ENCODE data around the gene JMJD6. TPM values are rescaled to one million over a fixed set of nuclear protein-coding genes. Genes with fewer than 3 reads are reported as not detected.
"Not testable (repeated sequence)": the region's sequence is repeated elsewhere in the genome, so short reads cannot be mapped to it uniquely, and the experiment has no call there.

The JMJD6 gene
- polyA plus RNA-seq, 1 donor = 32.7 TPM

DNA sequence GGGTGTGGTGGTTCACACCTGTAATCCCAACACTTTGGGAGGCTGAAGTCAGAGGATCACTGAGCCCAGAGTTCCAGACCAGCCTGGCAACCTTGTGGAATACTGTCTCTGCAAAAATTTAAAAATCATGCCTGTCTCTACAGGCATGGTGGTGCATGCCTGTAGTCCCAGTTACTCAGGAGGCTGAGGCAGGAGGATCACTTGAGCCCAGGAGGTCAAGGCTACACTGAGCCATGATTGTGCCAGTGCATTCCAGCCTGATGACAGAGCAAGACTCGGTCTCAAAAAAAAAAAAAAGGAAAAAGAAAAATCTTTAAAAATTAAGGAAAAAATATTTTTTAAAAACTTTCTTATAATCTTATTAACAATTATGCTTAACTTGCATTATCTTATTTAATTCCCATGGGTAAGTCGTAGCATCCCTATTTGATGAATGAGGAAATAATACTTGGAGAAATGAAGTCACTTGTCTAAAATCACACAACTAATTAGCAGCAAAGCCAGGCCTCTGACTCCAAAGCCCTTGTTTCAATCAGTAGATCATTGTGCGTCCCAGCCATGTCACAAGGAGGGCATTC lies 25.1 kb upstream of the JMJD6 start:
- no peaks in the 10 kb centered on the region for H3K9me3 ChIP-seq (ENCODE audit: control insufficient read depth, low read depth, low read length)
- DNase-seq = no peak
- peaks cover 25% of the 10 kb centered on the region for H3K36me3 ChIP-seq (ENCODE audit: control insufficient read depth, insufficient read depth, low read length)
- H3K4me1 ChIP-seq (ENCODE audit: control insufficient read depth, insufficient read depth, low read length) = no peaks in the 10 kb centered on the region
- no peak overlapping the region for H3K27ac ChIP-seq (ENCODE audit: low read length)
- WGBS (ENCODE audit: insufficient coverage, low lambda C conversion rate) = 100% methylated on average over 1 of the region's 3 CpGs
- no peak overlapping the region for H3K4me3 ChIP-seq (ENCODE audit: low read length)
- no peaks in the 10 kb centered on the region for H3K27me3 ChIP-seq (ENCODE audit: control insufficient read depth, insufficient read depth, low read length)

- Histone ChIP-seq H3K9me3 (ENCODE audit: control insufficient read depth, low read depth, low read length) (no peaks in the 10 kb centered on the region), H3K27ac (ENCODE audit: low read length) (no peak overlapping the region), H3K4me1 (ENCODE audit: control insufficient read depth, insufficient read depth, low read length) (no peaks in the 10 kb centered on the region), H3K36me3 (ENCODE audit: control insufficient read depth, insufficient read depth, low read length) (peaks cover 38% of the 10 kb centered on the region), H3K4me3 (ENCODE audit: low read length) (no peak overlapping the region), H3K27me3 (ENCODE audit: control insufficient read depth, insufficient read depth, low read length) (no peaks in the 10 kb centered on the region)
- 89% methylated on average over 1 of the region's 1 CpG for WGBS (ENCODE audit: insufficient coverage, low lambda C conversion rate)
- no peak for DNase-seq
Observed at GRCh38 chr17:76748657-76749056, 22.3 kb upstream of the JMJD6 start.

DNA sequence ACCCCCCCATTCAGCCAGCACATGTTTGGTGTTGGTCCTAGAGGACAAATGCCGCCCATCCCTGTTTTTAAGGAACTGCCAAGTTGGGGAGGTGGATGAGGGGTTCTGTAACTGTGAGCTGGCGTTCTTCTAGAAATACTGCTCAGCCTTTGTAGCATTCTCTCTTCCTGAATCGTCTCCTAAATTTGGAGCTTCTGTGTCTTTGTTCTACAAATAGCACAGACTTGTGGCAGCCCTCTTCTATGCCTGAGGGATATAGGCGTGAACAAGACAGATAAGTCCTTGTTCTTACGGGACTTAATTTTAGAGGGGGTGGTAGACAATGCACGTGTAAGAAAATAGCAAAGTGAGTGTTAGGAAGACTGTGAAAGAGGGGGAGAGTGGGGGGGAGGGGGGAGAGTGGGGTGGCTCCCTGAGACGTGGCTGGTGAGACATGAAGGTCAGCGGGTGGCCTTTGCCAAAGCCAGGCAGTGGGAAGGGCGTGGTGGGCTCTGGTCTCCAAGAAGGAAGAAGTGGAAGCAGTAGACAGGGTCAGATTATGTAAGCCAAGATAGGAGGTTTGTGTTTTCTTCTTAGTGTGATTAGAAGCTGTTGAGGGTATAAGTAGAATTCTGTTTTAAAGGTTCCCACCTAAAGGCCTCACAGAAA lies 21.4 kb upstream of the JMJD6 start:
- Histone ChIP-seq H3K9me3 (ENCODE audit: control insufficient read depth, low read depth, low read length) (no peaks in the 10 kb centered on the region), H3K27ac (ENCODE audit: low read length) (no peak overlapping the region), H3K4me3 (ENCODE audit: low read length) (no peak overlapping the region), H3K36me3 (ENCODE audit: control insufficient read depth, insufficient read depth, low read length) (peaks cover 38% of the 10 kb centered on the region), H3K27me3 (ENCODE audit: control insufficient read depth, insufficient read depth, low read length) (no peaks in the 10 kb centered on the region), H3K4me1 (ENCODE audit: control insufficient read depth, insufficient read depth, low read length) (no peaks in the 10 kb centered on the region)
- WGBS (ENCODE audit: insufficient coverage, low lambda C conversion rate) = 100% methylated on average over 3 of the region's 9 CpGs
- DNase-seq = no peak

DNA sequence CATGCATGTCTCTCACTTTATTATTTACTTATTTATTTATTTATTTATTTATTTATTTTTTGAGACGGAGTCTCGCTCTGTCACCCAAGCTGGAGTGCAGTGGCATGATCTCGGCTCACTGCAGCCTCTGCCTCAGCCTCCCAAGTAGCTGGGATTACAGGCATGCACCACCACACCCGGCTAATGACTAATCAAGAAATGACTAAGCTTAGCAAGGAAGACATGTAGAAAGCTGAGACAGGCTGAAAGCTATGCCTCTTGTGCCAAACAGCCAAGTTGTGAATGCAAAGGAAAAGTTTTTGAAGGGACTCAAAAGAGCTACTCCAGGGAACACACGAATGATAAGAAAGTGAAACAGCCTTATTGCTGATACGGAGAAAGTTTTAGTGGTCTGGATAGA lies 19.4 kb upstream of the JMJD6 start:
- not testable (repeated sequence) for H3K4me3 ChIP-seq (ENCODE audit: low read length); H3K4me1 ChIP-seq (ENCODE audit: control insufficient read depth, insufficient read depth, low read length); H3K9me3 ChIP-seq (ENCODE audit: control insufficient read depth, low read depth, low read length); H3K27ac ChIP-seq (ENCODE audit: low read length); H3K27me3 ChIP-seq (ENCODE audit: control insufficient read depth, insufficient read depth, low read length); DNase-seq
- peaks cover 43% of the 10 kb centered on the region for H3K36me3 ChIP-seq (ENCODE audit: control insufficient read depth, insufficient read depth, low read length)
- 90% methylated on average over 2 of the region's 6 CpGs for WGBS (ENCODE audit: insufficient coverage, low lambda C conversion rate)

DNA sequence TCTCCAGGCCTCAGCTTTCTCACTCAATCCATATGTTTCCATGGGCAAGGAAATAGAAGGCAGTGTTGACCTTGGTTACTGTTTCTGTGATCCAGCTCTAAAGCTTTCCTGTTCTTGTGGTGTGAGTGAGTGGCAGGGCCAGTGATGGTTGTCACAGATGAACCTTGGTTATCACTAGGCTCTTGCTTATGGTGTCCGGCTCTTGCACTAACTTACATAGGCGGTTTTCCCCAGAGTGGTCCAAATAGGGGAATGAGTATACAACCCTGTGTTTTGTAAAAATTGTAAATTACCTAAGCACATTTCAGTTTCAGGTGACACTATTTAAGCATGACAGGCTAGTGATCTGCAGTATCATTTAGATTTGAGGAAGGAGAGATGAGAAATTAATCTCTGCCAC lies 18.3 kb upstream of the JMJD6 start:
- Histone ChIP-seq H3K9me3 (ENCODE audit: control insufficient read depth, low read depth, low read length) (no peaks in the 10 kb centered on the region), H3K36me3 (ENCODE audit: control insufficient read depth, insufficient read depth, low read length) (peaks cover 43% of the 10 kb centered on the region)
- WGBS (ENCODE audit: insufficient coverage, low lambda C conversion rate) = no CpG with 5 or more reads among the region's 2 CpGs

DNA sequence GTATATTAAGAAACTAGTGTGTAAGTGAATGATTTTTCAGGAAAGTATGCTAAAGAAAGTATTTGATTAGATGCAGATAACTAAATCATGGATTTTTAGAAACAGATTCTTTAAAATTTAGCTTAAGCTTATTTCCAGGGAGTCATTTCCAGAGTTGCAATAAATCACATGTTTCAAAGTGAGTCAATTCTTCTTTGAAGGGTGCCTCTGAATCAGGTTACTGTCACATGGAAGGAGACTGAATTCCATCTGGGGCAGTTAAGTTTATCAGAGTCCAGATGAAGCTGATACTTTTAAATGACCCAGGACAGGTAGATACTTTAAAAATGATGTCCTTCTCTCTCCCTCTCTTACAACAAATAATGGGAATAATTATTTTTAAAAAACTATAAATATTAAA lies 16.6 kb upstream of the JMJD6 start:
- peak; percentile 33 to 59 for DNase-seq
- H3K4me3 ChIP-seq (ENCODE audit: low read length) = no peak overlapping the region
- H3K27ac ChIP-seq (ENCODE audit: low read length) = peak overlapping the region; percentile 64
- H3K36me3 ChIP-seq (ENCODE audit: control insufficient read depth, insufficient read depth, low read length) = peaks cover 43% of the 10 kb centered on the region
- no peaks in the 10 kb centered on the region for H3K4me1 ChIP-seq (ENCODE audit: control insufficient read depth, insufficient read depth, low read length)
- H3K27me3 ChIP-seq (ENCODE audit: control insufficient read depth, insufficient read depth, low read length) = no peaks in the 10 kb centered on the region
- no peaks in the 10 kb centered on the region for H3K9me3 ChIP-seq (ENCODE audit: control insufficient read depth, low read depth, low read length)

More for the DNA sequence above, 18.3 kb upstream of the JMJD6 start:
- H3K27me3 ChIP-seq (ENCODE audit: control insufficient read depth, insufficient read depth, low read length) = no peaks in the 10 kb centered on the region
- DNase-seq = no peak
- H3K4me1 ChIP-seq (ENCODE audit: control insufficient read depth, insufficient read depth, low read length) = no peaks in the 10 kb centered on the region
- no peak overlapping the region for H3K27ac ChIP-seq (ENCODE audit: low read length)
- no peak overlapping the region for H3K4me3 ChIP-seq (ENCODE audit: low read length)

DNA sequence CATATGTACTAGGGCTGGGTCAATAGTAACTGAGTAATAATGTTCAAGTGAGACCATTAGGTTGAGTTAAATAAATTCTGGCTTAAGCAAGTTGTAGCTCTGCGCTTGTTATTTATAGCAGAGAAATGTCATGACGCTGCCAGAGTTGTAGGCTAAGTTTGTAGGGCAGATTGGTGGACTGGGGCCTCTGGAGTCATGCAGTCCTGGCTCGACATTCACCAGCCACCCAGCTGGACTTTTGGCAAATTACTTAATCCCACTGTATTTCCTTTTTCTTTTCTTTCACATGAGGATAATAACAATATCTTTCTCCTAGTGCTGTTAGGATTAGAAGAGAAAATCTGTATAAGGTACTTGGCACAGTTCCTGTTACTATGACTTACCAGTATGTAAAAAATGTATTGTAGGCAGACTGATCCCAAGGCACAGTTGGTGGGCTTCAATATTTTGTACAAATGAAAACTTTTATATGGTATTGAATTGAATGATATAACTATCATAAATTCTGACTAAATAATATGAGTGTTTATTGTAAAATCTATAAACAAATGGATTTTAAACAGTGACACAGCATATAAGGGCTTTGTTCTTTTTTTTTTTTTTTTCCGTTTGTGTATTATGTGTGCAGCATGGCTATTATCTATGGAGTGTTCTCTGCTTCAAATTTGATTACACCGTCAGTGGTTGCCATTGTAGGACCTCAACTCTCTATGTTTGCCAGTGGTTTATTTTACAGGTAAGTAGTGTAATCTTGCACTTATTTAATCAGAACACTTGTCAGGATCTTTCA lies 14.1 kb upstream of the JMJD6 start:
- Histone ChIP-seq H3K36me3 (ENCODE audit: control insufficient read depth, insufficient read depth, low read length) (peaks cover 32% of the 10 kb centered on the region), H3K4me1 (ENCODE audit: control insufficient read depth, insufficient read depth, low read length) (no peaks in the 10 kb centered on the region), H3K27ac (ENCODE audit: low read length) (no peak overlapping the region), H3K4me3 (ENCODE audit: low read length) (no peak overlapping the region), H3K9me3 (ENCODE audit: control insufficient read depth, low read depth, low read length) (no peaks in the 10 kb centered on the region), H3K27me3 (ENCODE audit: control insufficient read depth, insufficient read depth, low read length) (no peaks in the 10 kb centered on the region)
- 80% methylated on average over 2 of the region's 5 CpGs for WGBS (ENCODE audit: insufficient coverage, low lambda C conversion rate)
- no peak for DNase-seq

DNA sequence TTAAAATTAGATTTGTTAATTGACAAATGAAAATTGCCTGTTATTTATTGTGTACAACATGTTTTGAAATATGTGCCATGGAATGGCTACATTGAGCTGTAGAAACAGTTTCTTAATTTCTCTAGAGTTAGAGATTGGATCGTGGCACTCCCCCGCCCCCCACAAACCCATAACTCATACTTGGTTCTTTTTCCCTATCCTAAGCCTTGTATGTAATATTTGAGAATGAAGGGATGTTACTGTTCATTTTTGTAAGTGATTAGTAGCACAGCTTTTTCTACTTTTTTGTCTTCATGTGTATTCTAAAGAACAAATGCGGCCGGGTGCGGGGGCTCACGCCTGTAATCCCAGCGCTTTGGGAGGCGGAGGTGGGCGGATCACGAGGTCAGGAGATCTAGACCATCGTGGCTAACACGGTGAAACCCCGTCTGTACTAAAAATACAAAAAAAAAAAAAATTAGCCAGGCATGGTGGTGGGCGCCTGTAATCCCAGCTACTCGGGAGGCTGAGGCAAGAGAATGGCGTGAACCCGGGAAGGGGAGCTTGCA lies 13.2 kb upstream of the JMJD6 start:
- H3K36me3 ChIP-seq (ENCODE audit: control insufficient read depth, insufficient read depth, low read length) = peaks cover 29% of the 10 kb centered on the region
- H3K4me3 ChIP-seq (ENCODE audit: low read length); H3K27me3 ChIP-seq (ENCODE audit: control insufficient read depth, insufficient read depth, low read length); H3K4me1 ChIP-seq (ENCODE audit: control insufficient read depth, insufficient read depth, low read length); H3K27ac ChIP-seq (ENCODE audit: low read length); H3K9me3 ChIP-seq (ENCODE audit: control insufficient read depth, low read depth, low read length); DNase-seq: not testable (repeated sequence)
- no CpG with 5 or more reads among the region's 17 CpGs for WGBS (ENCODE audit: insufficient coverage, low lambda C conversion rate)

- no peaks in the 10 kb centered on the region for H3K9me3 ChIP-seq (ENCODE audit: control insufficient read depth, low read depth, low read length)
- DNase-seq = peak in 1 of 2 donors; percentile 33
- peaks cover 31% of the 10 kb centered on the region for H3K36me3 ChIP-seq (ENCODE audit: control insufficient read depth, insufficient read depth, low read length)
- H3K27ac ChIP-seq (ENCODE audit: low read length) = peak overlapping the region; percentile 98
- H3K4me1 ChIP-seq (ENCODE audit: control insufficient read depth, insufficient read depth, low read length) = peaks cover 12% of the 10 kb centered on the region
- peak overlapping the region; percentile 98 for H3K4me3 ChIP-seq (ENCODE audit: low read length)
- WGBS (ENCODE audit: insufficient coverage, low lambda C conversion rate) = 3% methylated on average over 6 of the region's 7 CpGs
- no peaks in the 10 kb centered on the region for H3K27me3 ChIP-seq (ENCODE audit: control insufficient read depth, insufficient read depth, low read length)
Observed at GRCh38 chr17:76738468-76738850, 12.1 kb upstream of the JMJD6 start.

DNA sequence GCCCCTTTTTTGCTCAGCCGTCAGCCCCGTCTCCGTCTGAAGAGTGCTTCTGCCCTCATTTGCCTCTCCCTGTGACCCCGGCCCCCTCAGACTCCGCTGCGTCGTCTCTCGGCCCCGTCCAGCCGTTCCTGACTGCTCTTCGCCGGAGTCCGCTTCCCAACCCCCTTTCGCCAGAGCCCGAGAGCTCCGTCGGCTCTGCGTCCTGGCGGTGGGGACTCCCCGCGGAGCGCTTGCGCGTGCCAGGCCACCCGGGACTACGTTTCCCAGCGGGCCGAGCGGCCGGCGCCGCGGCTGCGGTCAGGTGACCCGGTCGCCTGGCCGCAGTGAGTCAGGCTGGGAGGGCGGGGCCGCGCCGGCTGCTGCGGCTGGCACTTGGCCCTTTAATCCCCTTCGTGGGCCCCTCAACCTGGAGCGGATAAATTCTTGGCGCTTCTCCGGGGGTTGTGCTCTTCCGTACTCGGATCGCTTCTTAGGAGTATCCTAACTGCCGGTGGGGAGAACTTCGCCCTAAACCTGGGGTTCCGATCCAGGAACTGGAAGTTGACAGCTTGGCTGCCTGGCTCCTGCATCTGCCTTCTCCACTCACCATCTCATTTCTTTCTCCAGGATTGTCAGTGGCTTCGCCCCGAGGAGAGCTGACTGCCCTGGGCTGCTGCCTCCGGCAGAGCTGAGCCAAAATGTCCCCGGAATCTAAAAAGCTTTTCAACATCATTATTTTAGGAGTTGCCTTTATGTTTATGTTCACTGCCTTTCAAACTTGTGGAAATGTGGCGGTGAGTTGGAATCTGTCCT lies 11.5 kb upstream of the JMJD6 start, which contains the start of gene MFSD11:
Gene MFSD11, plus strand, starts transcription at position 444 of the 792 bp plus-strand sequence. Its CDS starts 234 bp downstream, at position 678.
- Histone ChIP-seq H3K4me1 (ENCODE audit: control insufficient read depth, insufficient read depth, low read length) (peaks cover 15% of the 10 kb centered on the region), H3K9me3 (ENCODE audit: control insufficient read depth, low read depth, low read length) (no peaks in the 10 kb centered on the region), H3K27ac (ENCODE audit: low read length) (peak within 1 kb of the TSS; percentile 98), H3K4me3 (ENCODE audit: low read length) (peak within 1 kb of the TSS; percentile 98), H3K36me3 (ENCODE audit: control insufficient read depth, insufficient read depth, low read length) (peaks cover 37% of the 10 kb centered on the region), H3K27me3 (ENCODE audit: control insufficient read depth, insufficient read depth, low read length) (no peaks in the 10 kb centered on the region)
- WGBS (ENCODE audit: insufficient coverage, low lambda C conversion rate) = 0% methylated on average over 1 of the region's 57 CpGs
- peak; percentile 97 to 98 for DNase-seq

Measured in large intestine (tissue), 3 donors.